HG02678 (cell line): Measurements from ENCODE around the gene KCNH5.

Experiments used
- ATAC-seq: cut with Tn5 transposase; IDR thresholded peaks from one replicate; pipeline ENCODE4 v1.9.1; 2021; ENCODE audit warnings: mild to moderate bottlenecking, moderate library complexity; ENCODE audit not compliant: unreplicated experiment

Gene KCNH5

DNA sequence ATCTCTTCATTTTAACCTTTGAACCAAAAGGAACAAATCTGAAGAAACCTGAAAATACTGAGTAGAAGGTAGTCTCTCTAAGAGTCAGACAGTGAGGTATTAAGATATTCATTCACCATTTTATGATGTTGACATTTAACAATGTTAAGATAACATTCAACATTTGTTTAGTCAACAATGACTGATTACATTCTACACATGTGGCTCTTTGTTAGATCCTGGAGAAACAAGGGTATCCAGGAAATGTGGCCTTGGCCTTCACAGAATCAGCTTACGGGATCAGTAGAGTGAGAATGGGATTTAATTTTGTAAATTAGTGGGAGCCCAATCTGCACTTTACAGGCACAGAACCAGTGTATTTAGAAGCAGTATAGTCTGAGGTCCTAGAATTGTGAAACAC, 355.5 kb downstream of the KCNH5 start:
- ATAC-seq: no peak

DNA sequence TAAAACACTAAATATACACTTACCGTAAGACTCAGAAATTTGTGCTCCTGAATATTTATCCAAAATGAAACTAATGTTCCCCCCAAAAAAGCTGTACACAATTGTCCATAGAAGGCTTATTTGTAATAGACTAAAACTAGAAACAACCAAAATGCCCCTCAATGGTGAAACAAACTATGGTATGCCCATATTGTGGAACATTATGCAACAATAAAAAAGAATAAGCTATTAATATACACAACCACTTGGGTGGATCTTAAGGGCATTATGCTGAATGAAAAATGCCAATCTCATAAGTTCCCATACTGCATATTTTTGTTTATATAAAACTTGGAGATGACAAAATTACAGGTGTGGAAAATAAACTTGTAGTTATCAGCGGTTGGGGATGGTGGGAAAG, 357.4 kb downstream of the KCNH5 start:
- no peak for ATAC-seq

DNA sequence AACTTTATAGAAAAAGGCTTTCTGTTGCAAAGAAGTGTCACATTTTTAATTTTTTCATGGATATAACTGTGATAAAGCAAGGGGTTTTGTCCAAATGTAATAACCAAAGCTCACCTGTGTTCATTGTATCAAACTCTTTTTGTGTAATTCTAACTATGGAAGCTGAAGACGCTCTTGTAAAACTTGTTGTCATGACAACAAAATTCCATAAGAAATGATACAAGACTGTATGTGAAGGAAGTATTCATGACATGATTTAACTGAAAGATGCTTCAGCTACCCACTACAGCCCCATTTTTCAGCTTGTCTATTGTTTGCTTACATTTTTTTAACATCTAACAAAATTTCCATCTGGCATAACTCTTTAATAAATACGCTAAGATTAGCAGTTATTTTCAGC, 360.9 kb downstream of the KCNH5 start:
- ATAC-seq: no peak

DNA sequence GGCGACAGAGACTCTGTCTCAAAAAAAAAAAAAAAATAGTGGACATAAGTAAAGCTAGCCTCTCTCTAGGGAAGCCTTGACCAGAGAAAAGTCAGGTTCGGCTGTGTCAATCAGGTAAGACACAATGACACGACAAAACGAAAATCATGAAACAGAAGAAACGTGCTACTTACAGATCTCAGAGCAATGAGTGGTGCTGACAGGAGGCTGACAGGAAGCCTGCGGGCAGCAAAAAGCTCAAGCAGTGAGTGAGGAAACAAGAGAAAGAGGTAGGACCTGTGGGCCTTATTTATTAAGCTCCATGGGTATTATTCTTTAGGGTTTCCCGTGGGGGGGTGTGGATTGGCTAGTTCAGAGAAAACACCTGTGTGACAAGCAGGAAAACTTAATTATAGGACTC, 363.1 kb downstream of the KCNH5 start:
- ATAC-seq: no peak

DNA sequence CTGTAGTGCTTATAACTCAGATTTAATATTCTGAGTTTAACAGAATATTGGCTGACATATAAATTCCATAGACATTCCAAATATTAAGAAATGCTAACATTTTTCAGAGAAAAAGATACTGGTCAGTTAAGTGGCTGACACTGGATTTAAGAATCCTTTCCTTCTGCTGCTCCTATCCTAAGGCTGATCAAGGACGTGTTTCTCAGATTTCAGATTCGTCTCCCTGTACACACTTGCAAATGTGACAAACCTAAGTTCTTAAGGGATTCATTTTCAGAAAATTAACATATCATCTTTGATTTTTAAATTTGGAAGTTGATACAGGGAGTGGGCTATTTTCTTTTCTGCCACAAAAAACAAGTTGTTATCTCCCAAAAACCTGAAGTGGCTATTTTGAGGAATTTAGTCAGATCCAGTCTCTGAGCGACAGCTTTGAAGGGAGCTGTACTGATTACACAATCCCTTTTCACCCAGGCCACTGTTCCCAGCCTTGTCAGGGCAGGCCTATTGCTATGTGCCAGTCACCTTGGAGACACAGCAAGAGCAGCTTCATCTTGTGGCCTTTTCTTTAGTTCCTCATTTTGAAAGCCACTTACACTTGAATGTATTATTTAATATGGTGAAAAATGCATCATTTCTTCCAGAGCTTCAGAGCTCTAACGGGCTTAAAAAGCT, 370.6 kb downstream of the KCNH5 start:
- no peak for ATAC-seq

DNA sequence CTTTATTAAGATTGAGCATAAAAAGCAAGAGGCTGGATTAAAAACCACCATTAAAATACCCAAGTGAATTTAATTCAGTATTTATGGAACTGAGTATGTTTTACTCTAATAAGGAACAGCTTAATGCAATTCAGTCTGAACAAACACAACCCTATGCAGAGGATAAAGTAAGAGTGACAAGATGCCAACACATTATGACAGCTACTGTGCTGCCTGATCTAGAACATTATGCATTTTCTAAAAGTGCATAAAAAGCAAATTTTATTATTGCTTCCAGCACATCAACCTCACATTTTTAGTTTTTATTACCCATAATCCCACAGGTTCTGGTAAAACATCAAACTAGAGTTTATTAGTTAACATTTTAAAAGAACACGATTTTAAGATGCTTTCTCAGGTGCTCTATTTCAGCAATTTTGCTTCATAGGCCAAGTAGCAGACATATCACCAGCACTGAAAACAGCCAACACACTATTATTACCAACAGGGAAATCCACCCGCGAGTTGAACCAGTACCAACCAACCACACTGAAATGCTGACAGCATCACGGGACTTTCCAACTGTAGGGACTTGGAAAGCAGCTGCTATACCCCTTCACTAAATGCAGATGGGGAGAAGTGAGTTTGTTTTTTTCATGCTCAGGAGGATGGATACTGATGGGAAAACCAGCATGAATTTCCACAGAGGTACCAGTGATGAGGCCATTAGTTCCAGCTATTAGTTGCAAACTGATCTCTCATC, 372.1 kb downstream of the KCNH5 start:
- ATAC-seq: no peak

DNA sequence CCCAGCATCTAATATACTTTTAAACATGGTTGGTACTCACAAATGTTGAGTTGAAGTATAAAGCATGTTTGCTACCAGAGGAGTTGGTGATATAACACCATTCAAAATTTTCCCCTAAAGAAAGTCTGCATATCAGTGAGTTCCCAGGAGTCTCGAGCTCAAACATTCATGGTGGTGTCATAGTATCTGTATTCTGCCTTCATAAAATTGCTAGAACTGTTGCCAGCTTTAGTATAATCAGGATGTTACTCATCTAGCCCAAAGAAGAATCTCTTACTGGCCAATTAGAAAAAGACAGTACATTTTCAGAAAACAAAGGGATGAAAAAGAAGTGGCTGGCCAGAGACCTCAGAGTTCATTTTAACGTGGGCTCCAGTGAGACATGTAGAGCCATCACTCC, 374.7 kb downstream of the KCNH5 start:
- no peak for ATAC-seq

DNA sequence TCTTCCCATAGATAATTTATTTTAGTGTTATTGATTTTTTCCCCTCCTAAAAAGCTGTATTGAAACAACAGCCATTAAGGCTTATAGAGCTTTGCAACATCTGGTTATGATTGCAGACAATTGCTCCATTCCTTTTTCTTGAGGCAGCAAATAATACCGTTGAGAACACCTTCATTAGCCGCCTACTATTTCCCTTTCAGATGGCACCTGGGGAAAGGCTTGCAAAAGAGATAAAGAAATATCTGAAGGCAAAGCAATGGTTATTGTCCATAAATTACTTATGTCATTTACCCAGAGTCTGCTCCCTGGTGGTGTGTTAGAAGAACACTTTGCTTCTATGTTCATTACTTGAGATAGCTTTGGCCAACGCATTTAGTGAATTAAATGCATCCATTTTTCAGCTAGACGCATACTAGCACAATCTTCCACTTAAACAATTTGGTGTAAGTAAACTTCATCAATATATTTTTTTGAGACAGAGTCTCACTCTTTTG, 377.8 kb downstream of the KCNH5 start:
- ATAC-seq: no peak

DNA sequence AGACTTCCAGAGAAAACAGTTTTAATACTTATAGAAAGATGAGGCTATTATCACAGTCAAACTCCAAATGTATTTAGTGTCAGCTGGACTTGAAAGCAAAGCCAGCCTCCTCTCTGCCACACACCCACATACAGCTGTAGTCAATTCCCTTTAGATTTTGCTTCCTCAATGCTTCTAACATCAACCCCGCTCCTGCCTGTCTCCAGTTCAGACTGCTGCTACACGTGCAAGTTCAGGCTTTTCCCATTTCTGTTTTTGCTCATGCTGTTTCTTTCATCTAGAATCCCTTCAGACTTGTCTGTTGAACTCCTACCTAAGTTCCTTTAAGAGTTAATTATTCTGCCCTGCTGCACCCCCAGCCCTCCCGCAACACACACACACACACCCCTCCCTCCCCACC, 380.0 kb downstream of the KCNH5 start:
- ATAC-seq: no peak

DNA sequence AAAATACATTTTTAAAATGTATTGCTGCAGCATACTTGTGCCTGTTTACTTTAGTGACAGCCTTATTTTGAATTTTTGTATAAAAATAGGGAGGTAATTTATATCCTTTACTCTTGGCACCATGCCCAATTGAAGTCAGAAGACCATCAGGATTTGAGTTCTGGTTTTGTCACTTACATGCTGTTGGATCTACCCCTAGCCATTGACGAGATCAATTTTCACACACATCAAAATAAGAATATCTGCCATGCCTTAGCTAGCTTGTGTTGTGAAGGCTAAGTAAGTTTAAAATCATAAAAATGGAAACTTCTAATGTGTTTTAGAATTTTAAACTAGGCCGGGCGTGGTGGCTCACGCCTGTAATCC, 381.8 kb downstream of the KCNH5 start:
- ATAC-seq: no peak

DNA sequence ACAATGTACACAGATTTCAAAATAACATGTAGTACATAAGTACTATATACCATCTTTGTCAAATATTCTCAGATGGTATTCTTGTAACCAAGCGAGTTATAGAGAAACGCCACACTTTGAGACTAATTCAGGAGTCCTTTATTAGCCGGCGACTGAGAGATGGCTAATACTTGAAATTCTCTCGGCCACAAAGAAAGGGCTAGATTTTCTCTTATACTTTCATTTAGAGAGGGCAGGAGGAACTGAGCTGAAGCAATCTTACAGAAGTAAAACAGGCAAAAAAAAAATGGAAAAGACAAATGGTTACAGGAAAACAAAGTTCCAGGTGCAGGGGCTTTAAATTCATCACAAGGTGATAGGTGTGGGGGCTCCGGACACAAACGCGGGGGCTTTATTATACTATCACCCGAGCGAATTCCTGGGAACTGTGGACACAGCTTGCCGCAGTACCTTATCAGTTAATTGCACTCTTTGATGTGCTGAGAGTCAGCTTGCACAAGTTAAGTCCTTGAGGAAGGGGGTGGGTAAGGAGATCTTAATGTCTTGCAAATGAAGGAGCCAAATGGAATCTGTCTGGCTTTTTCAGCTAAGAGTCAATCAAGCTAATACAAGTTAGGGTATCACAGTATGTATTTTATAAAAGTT, 382.3 kb downstream of the KCNH5 start:
- ATAC-seq: no peak

DNA sequence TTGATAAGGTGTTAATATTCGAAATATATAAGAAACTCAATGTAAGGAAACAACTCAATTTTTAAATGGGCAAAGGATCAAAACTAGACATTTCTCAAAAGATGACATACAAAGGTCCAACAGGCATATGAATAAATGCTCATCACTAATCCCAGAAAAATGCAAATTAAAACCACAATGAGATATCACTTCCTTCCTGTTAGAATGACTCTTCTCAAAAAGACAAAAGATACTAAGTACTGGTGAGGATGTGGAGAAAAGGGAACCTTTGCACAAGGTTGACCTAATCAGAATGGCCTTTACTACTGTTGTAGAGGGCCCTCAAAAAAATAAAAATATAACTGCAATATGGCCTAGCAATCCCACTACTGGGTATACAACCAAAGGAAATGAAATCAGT, 383.4 kb downstream of the KCNH5 start:
- ATAC-seq: no peak

DNA sequence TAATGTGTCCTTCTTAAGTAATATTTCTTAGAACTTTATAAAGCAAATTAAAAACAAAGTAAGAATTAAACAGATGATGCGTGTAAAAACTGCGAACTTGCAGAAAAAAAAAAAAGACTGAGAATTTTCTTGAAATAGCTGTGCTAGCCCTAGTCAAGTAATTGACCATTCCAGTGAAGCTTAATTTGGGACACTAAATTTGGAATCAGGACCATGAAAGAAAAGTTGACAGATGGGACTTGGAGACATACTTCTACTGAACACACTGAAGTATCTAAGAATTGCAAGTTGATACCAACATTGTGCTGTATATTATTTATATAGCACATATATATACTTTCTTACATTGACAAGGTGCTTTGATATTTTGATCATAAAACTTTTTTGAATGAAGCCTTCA, 386.6 kb downstream of the KCNH5 start:
- ATAC-seq: no peak

DNA sequence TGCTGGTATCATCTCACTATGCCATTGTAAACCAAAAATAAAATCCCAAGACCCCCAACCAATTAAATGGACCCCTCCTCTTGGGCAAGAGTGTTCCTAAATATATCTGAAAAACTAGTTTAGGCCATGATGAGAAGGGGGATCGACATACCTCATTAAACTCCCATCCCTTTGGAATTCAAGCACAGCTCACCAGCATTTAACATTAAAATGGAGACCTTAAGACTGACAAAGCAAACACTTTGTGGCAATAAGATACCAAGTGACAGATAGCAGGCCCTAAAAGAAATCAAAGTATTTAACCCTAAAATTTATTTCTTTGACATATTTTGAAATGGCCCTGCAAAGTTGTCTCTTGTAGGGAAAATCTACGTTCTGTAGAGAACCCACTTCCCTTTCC, 387.9 kb downstream of the KCNH5 start:
- ATAC-seq: no peak

DNA sequence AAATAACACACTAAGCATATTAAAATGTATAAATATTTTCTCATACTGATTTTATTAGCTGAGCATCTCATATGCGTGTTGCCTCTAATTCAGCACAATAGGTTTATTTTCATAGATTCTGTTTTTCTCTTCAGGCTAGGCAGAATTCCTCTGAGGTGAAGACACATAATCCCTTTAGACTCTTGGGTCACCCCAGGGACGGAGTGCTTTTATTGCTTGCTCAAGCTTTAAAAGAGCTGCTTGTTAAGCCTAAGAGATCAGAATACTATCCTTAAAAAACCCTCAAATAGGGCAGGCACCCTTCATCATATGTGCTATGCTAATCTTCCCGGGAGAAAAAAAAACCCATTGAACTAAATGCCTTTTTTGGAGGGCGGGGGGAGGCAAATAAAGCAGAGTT, 390.1 kb downstream of the KCNH5 start:
- ATAC-seq: no peak

DNA sequence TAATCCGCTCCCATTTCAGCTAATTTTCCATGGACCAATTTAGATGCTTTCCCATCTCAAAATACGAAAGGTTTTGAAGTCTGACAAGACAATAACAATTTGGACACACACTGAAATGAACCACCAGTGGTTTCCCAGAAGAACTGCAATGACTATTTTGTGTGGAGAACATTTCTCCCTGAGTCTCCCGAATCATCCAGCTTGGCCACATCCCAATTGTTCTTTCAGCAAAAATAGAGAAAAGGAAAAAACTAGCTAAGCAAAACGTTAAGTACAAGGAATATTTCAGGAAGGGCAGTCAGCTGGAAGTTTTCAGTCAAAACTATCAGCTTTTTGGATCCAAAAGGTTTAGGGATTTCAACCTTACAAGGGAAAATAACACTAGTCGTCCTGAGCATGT, 390.6 kb downstream of the KCNH5 start:
- ATAC-seq: no peak
